ENCODE measurements around the gene MAP2K7. TPM values are rescaled to one million over a fixed set of nuclear protein-coding genes. Genes with fewer than 3 reads are reported as not detected.

The MAP2K7 gene
- 15.9 and 19.5 TPM in 2 replicates for total RNA-seq

DNA sequence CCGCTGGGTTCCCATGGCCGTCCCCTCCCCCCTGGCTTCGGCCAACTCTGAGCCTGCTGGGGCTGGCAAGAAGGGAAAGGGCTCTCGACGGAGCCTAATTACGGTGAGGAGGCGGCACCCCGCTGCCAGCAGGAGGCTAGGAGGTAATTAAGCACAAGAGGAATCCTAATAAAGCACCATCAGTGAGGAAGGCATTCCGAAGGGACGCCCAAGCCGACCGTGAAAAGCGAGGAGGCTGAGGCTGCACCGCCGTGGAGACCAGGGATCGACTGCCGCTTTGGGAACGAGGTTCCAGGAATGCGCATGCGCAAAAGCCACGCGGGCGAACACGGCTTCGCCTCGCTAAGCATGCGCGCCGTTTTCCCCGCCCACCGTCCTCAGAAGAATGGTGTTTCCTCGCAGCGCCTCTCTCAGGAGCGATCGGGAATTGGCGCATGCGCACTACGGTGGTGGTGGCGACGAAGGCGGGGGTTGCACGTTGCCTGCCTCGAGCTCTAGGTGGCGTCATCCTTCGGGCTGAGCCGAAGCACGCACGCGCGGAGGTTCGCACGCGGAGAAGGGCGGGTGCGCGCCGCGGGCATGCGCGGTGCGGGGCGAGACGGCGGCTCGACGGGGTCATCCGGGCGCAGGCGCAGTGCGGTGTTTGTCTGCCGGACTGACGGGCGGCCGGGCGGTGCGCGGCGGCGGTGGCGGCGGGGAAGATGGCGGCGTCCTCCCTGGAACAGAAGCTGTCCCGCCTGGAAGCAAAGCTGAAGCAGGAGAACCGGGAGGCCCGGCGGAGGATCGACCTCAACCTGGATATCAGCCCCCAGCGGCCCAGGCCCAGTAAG, at the start of gene MAP2K7:
MAP2K7 (plus strand) TSS at position 634 of the 830 bp plus-strand sequence; CDS start at position 702, 68 bp downstream.

DNA sequence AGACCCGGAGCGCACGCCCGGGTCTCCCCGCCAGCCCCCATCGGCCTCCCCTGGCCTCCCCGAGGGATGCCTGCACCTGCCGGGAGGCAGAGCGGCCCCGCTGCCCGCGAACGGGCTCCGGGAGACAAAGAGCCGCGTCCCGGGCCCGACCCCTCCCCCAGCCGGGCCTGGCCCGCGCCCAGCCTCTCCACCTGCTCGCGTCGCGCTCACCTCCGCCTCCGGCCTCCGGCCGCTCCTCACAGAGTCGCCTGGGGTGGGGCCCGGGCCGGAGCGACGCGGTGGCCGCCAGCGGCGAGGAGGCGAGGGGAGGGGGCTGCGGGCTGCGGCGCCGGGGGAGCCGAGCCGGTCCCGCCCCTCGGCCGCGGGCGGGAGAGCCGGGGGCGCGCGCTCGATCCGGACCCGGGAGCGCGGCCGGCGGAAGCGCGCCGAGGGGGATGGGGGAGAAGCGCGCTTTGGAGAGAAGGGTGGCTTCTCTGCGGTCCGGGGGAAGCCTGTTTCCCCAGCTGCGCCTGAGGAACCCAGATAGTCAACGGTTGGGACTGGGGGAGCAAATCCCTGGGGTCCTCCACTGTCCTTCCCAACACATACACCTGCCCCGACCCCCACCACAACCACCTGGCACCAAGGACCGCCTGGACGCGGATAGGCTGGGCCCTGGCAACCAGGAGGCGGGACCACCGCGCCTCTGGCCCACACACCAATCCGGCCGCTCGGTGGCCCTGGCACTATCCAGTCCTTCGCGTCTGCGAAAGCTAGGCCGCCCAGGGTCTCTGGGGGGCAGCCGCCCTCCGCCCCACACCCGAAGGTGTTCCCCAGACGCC, 29.4 kb upstream of the MAP2K7 start, which contains the start of gene PRR36:
PRR36 (minus strand) TSS at position 315 of the 821 bp plus-strand sequence. CDS start 701 bp downstream, outside the sequence.

DNA sequence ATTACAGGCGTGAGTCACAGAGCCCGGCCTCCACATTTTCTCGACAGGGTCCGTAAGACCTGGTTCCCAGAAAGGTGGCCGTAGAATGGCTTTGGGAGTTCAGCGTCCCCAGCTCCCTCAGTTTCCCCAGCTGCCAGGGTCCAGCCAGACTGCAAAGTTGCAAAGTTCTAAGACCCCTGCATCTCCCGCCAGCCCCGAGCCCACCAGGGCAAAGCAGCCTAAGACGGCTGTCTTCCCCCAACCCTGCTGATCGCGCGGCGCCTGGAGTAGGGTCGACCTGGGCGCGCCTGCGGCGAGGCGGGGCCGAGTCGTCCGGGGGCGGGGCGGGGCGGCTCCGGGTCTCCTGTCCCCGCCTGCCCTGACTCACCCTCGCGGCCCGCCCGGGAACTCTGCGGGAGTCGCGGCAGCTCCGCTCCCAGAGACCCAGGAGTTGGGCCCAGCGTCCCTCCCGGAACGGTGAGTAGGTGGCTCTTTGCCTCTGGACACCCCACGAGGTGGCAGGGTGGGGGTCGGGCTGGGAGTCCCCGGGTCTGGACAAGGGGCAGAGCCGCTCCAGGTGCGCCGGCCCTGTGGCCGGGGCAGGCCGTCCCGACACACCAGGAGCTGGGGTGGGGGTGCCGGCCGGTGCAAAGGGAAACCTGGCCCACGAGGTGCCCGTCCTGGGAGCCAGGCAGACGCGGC, 15.4 kb upstream of the MAP2K7 start, which contains the start of gene LRRC8E:
LRRC8E (plus strand) TSS at position 366 of the 681 bp plus-strand sequence. CDS start 7,094 bp downstream, outside the sequence.

DNA sequence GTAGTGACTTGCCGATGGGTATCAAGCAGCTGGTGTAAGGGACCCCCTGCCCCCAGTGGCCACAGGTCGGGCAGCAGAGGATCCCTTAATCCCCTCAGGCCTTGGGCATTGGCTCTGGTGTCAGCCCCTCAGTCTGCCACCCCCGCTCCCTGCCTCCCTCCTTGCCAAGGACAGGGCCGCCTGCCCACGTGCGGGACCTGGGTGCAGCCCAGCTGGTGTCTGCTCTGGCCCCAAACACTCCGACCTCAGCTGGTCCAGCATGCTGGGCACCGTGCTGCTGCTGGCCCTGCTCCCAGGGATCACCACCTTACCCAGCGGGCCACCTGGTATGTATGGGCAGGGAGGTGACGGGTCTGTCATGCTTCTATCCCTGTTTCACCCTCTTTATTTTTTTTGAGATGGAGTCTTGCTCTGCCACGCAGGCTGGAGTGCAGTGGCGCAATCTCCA, 10.9 kb downstream of the MAP2K7 start, which contains the start of gene TGFBR3L:
TGFBR3L (plus strand) TSS at position 233 of the 448 bp plus-strand sequence.

DNA sequence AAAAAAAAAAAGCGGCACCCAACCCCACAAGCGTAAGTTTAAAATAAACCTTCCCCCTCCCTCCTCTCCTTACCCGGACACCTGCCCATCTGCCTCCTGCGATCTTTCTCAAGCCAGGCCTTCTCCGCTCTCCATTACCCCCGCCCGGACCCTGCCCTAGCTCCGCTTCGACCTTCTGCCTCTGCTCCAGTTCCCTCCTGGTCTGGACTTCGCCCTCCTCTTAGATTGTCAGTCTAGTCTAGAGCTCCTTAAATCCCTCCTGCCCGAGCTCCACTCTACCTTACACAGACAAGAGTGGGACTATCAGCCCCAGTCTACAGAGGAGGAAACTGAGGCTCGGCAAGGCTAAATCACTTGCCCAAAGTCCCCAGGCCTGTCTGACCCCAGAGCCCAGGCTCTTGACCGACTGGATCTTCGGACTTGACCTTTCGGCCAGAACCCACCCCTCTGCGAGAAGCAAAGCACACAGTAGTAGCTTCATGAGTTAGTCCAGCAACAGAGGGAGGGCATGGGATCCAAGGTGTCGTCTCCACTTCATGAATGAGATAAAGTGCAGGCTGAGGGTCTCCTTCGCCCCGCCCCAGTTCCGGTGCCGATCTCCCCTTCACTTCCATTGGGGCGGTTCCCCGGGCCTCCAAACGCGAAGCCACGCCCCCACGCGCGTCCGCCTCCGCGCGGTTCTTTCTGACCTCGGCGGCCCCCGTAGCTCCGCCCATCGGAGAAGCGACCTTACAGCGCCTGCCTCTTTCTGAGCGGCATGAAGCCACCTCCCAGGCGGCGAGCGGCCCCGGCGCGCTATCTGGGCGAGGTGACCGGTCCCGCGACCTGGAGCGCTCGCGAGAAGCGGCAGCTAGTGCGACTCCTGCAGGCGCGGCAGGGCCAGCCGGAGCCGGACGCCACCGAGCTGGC, 16.2 kb downstream of the MAP2K7 start, which contains the start of gene SNAPC2:
SNAPC2 (plus strand) TSS at position 729 of the 909 bp plus-strand sequence; CDS start at position 758, 29 bp downstream.

DNA sequence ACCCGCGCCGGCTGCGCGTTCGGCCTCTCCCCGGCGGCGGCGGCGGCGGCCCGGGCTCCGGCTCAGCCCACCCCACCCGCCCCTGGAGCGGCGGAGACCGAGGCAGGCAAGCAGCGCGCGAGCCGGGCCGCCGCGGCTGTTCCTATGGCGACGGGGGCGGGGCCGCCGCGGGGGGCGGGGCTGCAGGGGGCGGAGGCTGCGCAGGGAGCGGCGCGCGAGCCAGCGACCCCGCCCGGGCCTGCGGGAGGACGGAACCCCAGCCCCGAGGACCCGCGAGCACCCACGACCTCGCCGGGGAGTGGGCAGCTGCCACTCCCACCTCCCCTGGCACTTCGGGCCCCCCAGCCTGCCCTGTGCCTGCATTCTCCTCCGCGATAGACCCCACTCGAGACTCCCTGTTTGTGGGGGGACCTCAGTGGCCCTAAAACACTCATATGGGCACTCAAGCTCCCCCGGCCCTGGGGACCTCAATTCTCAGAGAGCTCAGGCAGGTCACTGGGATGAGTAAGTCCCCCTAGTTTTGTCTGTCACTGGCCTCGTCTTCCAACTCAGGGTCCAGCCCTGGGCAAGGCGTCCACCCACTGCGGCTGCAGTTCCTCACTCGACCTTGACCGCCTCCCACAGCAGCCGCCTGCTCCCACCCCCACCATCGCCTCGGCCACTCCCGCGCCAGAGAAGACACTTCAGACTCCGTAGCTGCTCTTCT, 22.5 kb downstream of the MAP2K7 start, which contains the start of gene CTXN1:
CTXN1 (minus strand) TSS at position 115 of the 706 bp plus-strand sequence. CDS start 597 bp downstream, outside the sequence.

DNA sequence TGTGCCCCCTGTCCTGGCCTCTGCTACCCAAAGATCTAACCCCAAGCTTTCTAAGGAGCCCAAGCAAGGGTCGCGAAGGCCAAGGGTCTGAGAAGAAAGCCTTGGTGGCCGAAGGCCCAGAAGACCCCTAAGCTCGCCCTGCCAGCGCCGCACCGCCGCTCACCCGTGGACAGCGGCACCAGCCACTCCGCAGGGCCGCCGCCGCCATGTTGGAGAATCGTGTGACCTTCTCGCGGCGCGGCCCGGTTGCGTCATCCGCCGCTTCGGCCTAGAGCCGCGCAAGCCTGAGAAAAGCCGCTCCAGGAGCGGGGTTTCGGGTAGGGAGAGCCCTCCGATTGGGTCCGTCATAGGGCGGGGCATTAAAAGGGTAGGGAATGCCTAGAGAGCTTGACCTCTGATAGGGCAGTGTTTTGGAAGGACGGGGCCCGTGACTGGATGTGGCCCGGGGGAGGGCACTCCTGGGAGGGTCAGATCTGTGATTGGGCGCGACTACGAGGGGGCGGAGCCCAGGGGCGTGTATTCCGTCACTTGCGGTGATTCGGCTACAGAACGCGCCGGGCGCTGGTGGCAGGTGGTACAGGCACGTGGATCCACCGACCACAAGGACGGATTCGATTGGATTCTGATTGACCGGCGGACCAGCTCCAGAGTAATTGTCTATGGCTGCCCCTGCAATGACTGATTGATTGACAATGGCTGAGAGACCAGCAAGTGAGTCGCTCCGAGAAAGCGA, 39.9 kb downstream of the MAP2K7 start, which contains the start of gene TIMM44:
TIMM44 (minus strand) TSS at position 223 of the 733 bp plus-strand sequence; CDS start at position 208, 15 bp downstream.

Other genes with a start within 250 kb of the MAP2K7 start
- not detected in 2 replicates for gene RETN, start 234.8 kb upstream of the MAP2K7 start, total RNA-seq
- not detected in 2 replicates for gene MCEMP1, start 226.8 kb upstream of the MAP2K7 start, total RNA-seq
- 35.7 and 50.6 TPM in 2 replicates for gene TRAPPC5, start 223.0 kb upstream of the MAP2K7 start, total RNA-seq
- gene FCER2, start 201.7 kb upstream of the MAP2K7 start, total RNA-seq: not detected in 2 replicates
- not detected in 2 replicates for gene CLEC4G, start 171.8 kb upstream of the MAP2K7 start, total RNA-seq
- not detected in 2 replicates for gene CD209, start 156.3 kb upstream of the MAP2K7 start, total RNA-seq
- gene CLEC4M, start 140.6 kb upstream of the MAP2K7 start, total RNA-seq: not detected in 2 replicates
- gene EVI5L, start 73.7 kb upstream of the MAP2K7 start, total RNA-seq: 21.9 and 22.9 TPM in 2 replicates
- gene PRR36, start 29.5 kb upstream of the MAP2K7 start, total RNA-seq: not detected in 2 replicates
- gene LRRC8E, start 15.4 kb upstream of the MAP2K7 start, total RNA-seq: 13.7 and 13.8 TPM in 2 replicates
- gene TGFBR3L, start 11.0 kb downstream of the MAP2K7 start, total RNA-seq: 0.32 and 0.73 TPM in 2 replicates
- 17.8 and 19.8 TPM in 2 replicates for gene SNAPC2, start 16.5 kb downstream of the MAP2K7 start, total RNA-seq
- gene CTXN1, start 22.3 kb downstream of the MAP2K7 start, total RNA-seq: 0.61 and 1.9 TPM in 2 replicates
- 43.5 and 52.4 TPM in 2 replicates for gene TIMM44, start 39.8 kb downstream of the MAP2K7 start, total RNA-seq
- 33.3 and 37.8 TPM in 2 replicates for gene ELAVL1, start 101.8 kb downstream of the MAP2K7 start, total RNA-seq
- not detected in 2 replicates for gene CCL25, start 148.9 kb downstream of the MAP2K7 start, total RNA-seq
- gene FBN3, start 245.7 kb downstream of the MAP2K7 start, total RNA-seq: not detected in 2 replicates